Measurements from ENCODE around the gene PRSS38.

PRSS38 gene

DNA sequence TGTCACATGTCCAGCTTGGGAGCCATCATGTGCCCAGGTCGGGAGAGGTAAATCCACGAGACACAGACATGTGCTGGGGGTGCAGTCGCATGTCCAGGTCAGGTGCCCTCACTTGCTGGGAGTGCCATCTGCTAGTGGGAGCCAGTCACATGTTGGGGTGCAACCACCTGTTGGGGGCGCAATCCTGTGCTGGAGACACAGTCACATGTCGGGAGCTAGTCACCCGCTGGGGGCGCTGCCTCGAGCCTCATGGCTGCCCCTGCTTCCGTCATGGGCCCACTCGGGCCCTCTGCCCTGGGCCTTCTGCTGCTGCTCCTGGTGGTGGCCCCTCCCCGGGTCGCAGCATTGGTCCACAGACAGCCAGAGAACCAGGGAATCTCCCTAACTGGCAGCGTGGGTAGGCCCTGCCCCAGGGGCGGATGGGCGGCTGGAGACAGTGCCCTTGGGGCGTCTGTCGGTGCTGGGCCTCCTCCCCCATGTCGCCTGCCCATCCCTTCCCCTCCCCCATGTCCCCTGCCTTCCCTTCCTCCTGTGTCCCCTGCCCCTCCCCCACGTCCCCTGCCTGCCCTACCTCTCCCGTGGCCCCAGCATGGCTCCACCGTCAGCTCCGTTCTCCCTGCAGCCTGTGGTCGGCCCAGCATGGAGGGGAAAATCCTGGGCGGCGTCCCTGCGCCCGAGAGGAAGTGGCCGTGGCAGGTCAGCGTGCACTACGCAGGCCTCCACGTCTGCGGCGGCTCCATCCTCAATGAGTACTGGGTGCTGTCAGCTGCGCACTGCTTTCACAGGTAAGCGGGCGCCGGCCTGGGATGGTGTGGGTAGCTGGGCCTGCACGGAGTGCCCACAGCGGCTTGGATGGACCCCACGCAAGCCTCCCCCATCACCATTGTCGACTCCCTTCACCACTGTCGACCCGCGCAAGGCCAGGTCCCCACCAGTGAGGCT is at the start of gene PRSS38:
PRSS38 (plus strand) TSS at position 208 of the 942 bp plus-strand sequence; CDS start at position 250, 42 bp downstream.
- intact Hi-C loops (cut with DNase I), result no loop called here
- peak in 1 of 10 donors; percentile 72 for DNase-seq

DNA sequence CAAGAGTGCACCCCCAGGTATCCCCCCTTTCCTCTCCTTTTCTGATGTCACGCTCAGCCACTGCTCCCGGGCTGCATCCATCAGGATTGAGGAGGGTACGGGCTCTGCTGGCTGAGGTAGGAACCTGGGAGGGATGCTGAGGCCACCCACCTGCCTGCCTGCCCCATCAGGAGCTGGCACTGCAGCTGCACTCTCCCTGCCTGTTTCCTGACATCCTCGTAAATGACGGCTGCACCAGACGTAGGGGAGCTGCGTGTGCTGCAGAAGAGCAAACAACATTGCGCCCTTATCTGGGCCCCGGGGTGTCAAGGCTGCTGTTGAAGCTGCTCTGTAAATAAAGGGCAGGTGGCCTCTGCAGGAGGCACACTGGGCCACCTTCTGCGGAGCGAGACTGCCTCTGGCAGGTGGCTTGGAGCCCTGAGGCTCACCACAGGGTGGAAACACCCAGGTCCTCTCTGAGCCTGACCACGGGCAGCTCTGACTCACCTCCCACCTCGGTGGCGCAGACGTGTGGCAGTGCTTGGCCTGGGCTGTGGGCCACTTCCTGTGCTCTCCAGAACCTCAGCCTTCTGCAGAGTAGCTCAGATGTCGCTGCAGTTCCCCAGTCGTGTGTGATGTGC is 49.4 kb upstream of the PRSS38 start:
- intact Hi-C loops (cut with DNase I), result loop anchor here (10.0 kb wide), 1 partner anchor 319 kb away; the partner anchor contains the start of gene ARF1

GRCh38 chr1:227766653-227767277 is 48.7 kb upstream of the PRSS38 start:
- DNase-seq, result peak in 3 of 10 donors; percentile 50 to 73 (median 66)
- intact Hi-C loops (cut with DNase I), result loop anchor here (10.0 kb wide), 1 partner anchor 318 kb away; the partner anchor contains the start of gene ARF1

More for the DNA sequence above, 49.4 kb upstream of the PRSS38 start:
- DNase-seq, result peak in 3 of 10 donors; percentile 66 to 83 (median 70)

GRCh38 chr1:227767401-227768124 is 47.9 kb upstream of the PRSS38 start:
- intact Hi-C loops (cut with DNase I), result loop anchor here (10.0 kb wide), 1 partner anchor 317 kb away; the partner anchor contains the start of gene ARF1
- peak in 1 of 10 donors; percentile 8 for DNase-seq

DNA sequence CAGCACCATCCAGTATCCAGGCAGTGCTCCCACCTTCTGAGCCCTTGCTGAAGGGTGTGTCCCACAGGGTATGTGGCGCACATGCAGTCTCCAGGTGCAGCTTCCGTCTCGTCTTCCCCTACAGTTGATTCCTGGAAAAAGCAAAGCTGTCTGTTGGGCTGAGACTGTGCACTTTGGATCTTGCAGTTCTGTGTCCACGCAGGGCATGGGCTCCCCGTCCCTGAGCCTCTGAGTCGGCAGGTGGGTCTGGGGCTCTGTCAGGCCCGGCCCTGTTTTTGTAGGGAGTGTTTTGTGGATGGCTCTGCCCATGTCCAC is 47.4 kb upstream of the PRSS38 start:
- intact Hi-C loops (cut with DNase I), result loop anchor here (10.0 kb wide), 1 partner anchor 317 kb away; the partner anchor contains the start of gene ARF1
- peak in 1 of 10 donors; percentile 43 for DNase-seq

DNA sequence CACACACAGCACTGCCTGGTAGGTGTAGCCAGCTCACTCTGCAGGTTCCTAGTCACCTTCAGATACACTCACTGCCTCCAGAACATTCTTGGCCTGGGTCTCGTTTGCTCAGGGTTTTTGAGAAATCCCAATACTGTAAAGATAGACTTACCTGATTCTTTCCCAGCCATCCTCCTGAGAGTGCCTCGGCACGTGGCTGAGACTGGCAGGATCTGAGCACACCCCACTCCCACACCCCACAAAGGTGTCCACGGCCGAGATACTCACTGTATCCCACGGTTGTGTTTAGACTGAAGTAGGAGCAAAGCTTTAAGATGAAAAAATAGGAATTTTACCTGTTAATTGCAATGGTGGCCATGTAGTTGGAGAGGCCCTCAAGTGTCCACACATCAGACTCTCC is 46.8 kb upstream of the PRSS38 start:
- DNase-seq, result peak in 2 of 10 donors; percentile 12 to 57
- intact Hi-C loops (cut with DNase I), result loop anchor here (10.0 kb wide), 1 partner anchor 316 kb away; the partner anchor contains the start of gene ARF1

DNA sequence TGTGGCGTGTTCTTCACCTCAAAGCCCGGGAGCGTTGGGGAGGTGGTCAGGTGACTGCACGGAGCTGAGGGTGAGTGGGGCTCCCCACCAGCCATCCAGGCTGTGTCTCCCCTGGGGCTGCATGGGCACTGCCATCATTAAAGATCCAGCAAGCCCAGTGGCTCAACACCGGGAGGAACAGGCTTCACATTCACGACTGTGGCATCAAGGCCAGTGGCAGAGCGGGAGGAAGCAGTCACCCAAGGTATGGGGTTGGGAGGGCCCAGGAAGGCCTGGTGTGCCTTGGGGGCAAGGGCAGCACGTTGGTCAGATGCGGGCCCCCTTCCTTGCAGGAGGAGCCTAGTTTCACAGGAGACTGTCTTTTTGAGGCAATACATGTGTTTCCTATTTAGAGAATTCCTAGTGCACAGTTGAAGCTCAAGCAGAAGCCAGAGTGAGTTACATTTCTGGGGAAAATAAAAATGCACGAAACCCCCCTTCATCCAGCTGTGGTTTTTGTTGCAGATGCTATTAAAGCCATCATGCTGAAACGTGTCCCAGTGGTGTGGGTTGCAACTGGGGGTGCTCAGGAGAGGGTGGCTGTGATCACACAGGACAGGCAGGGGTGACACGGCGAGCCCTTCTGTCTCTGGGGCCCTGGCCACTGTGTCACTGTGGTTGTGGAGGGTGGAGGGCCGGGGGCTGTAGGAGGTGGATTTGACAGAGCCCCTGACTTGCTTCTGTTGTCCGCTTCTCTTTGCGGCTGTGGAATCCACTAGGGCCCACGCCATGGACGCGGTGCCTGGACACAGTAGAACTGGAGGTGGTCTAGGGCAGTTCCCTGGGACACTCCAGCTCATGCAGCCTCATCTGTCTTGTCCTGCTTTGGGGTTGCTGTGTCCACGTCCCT is 46.2 kb upstream of the PRSS38 start:
- DNase-seq, result peak in 3 of 10 donors; percentile 49 to 59 (median 58)
- intact Hi-C loops (cut with DNase I), result loop anchor here (10.0 kb wide), 1 partner anchor 316 kb away; the partner anchor contains the start of gene ARF1

- peak in 2 of 10 donors; percentile 31 to 45 for DNase-seq
- intact Hi-C loops (cut with DNase I), result loop anchor here (10.0 kb wide), 1 partner anchor 315 kb away; the partner anchor contains the start of gene ARF1
Observed at GRCh38 chr1:227769936-227770494, 45.5 kb upstream of the PRSS38 start.

- DNase-seq, result peak in 1 of 10 donors; percentile 57
- intact Hi-C loops (cut with DNase I), result no loop called here
Observed at GRCh38 chr1:227770812-227771211, 44.7 kb upstream of the PRSS38 start.

DNA sequence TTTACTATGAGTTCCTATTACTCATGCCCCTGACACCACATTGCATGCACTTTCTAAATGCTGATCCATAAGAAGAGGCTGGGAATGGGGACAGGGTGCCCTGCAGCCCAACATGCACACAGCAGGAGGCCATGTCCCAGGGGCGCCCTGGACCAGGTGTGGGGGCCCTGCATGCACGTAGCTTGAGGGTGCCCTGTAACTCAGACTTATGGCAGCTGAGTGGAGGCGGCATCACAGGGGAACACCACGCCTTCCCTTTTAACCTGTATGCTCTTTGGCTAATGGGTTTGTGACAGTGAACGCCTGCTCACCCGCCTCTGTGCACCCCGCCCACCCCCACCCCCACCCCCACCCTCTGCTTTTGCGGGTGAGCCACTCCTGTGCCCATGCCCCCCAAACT is 44.1 kb upstream of the PRSS38 start:
- peak in 2 of 10 donors; percentile 44 to 71 for DNase-seq

DNA sequence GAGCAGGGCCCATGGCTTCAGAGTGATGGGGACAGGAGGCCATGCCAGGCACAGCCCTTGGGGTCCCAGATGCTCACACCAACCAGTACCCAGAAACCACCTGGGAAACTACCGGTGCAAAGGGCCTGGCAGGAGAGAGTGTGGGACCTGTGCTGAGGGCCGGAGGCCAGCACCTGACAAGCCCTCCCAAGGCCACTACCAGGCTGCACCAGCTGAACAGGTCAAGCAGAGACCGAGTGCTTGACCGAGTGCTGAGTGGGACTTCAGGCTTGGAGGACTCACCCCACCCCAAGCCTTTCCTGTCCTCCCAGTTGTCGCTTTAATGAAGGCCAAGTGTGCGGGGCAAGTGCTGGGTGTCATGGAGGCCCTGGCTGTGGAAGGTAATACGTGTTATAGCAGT is 43.7 kb upstream of the PRSS38 start:
- peak in 2 of 10 donors; percentile 58 to 69 for DNase-seq
- intact Hi-C loops (cut with DNase I), result no loop called here

More for the DNA sequence above, 44.1 kb upstream of the PRSS38 start:
- intact Hi-C loops (cut with DNase I), result no loop called here

DNA sequence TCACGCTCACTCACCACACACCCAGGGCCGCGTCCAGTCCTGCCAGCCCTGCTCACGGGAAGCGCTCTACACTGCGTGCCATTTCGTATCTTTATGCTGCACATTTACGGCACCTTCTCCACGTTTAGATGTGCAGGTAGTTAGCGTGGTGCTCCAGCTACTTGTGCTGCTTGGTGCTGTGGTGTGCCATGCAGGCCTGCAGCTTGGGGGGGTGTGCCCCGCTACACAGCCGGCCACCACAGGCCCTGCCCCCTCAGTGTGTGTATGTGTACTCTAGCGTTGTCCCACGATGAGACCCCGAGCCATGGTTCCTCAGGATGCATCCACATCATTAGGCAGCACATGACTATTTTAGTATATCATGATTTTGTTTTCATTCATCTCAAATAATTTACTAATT is 41.9 kb upstream of the PRSS38 start:
- peak in 3 of 10 donors; percentile 23 to 59 (median 44) for DNase-seq
- intact Hi-C loops (cut with DNase I), result no loop called here

GRCh38 chr1:227774051-227774731 is 41.3 kb upstream of the PRSS38 start:
- DNase-seq, result peak in 2 of 10 donors; percentile 58 to 62
- intact Hi-C loops (cut with DNase I), result no loop called here

- peak in 3 of 10 donors; percentile 4 to 84 (median 72) for DNase-seq
- intact Hi-C loops (cut with DNase I), result no loop called here
Observed at GRCh38 chr1:227774821-227775661, 40.4 kb upstream of the PRSS38 start.

- DNase-seq, result peak in 2 of 10 donors; percentile 43 to 54
- intact Hi-C loops (cut with DNase I), result no loop called here
Observed at GRCh38 chr1:227775841-227776240, 39.6 kb upstream of the PRSS38 start.

GRCh38 chr1:227776331-227776771 is 39.1 kb upstream of the PRSS38 start:
- peak in 2 of 10 donors; percentile 30 to 33 for DNase-seq
- intact Hi-C loops (cut with DNase I), result no loop called here

DNA sequence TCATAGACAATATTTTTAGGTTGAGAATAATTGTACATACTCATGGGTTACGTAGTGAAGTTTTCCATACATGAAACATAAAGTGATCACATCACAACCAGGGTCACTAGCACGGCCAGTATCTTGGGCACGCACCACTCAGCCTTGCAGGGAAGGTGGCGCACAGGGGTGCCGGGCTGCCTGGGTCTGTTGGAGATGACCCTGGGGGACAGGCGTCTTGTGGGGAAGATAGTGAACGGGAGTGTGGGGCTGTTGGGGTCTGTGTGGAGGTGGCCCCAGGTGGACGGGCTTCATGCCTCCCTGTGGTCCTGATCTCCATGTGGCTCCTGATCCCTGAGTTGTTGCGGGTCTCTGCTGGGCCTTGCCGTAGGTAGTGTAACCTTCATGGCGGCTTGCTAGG is 38.3 kb upstream of the PRSS38 start:
- intact Hi-C loops (cut with DNase I), result no loop called here
- DNase-seq, result peak in 3 of 10 donors; percentile 3 to 67 (median 59)
